OCI-LY1 (cell line): ENCODE measurements around the gene ATG14.

Experiments used
- EZH2 ChIP-seq: fragments of 200-600 bp; sonication (generic), shearing (Covaris generic); IDR thresholded peaks from 2 replicates; pipeline ENCODE4 v1.8.0; 2017; ENCODE audit warnings: borderline replicate concordance, mixed run types, mild to moderate bottlenecking, antibody characterized with exemption, low read length, moderate library complexity, mixed read lengths
- TF ChIP-seq, protein P1 (sequence below): fragments of 200-600 bp; sonication (generic), shearing (Covaris generic); IDR thresholded peaks from 2 replicates; pipeline ENCODE4 v1.5.1; 2017; ENCODE audit warnings: mild to moderate bottlenecking, antibody characterized with exemption, low read length, moderate library complexity, mixed read lengths

GRCh38 chr14:55410876-55411275, 754 bp downstream of the ATG14 start:
- TF ChIP-seq, protein P1, sequence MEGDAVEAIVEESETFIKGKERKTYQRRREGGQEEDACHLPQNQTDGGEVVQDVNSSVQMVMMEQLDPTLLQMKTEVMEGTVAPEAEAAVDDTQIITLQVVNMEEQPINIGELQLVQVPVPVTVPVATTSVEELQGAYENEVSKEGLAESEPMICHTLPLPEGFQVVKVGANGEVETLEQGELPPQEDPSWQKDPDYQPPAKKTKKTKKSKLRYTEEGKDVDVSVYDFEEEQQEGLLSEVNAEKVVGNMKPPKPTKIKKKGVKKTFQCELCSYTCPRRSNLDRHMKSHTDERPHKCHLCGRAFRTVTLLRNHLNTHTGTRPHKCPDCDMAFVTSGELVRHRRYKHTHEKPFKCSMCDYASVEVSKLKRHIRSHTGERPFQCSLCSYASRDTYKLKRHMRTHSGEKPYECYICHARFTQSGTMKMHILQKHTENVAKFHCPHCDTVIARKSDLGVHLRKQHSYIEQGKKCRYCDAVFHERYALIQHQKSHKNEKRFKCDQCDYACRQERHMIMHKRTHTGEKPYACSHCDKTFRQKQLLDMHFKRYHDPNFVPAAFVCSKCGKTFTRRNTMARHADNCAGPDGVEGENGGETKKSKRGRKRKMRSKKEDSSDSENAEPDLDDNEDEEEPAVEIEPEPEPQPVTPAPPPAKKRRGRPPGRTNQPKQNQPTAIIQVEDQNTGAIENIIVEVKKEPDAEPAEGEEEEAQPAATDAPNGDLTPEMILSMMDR = no peak
- no peak for TF ChIP-seq EZH2
